Measurements from ENCODE around the gene SRA1.

DNA sequence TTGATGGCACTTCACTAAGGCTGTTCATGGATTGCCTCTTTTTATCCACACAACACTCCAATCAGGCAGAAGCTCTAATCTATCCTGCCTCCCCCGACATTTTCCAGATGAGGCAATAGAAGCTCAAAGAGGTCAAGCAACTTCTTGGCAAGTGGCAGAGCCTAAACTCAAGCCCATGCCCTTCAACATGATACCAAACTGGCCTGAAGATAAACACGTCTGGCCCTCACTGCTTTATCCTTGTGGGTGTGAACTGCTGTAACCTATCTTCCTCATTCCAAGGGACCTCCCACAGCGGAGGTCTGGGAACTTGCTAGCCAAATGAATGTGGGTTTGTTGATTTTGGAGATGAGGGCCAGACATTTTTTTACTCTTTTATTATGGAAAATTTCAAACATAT, 16.9 kb upstream of the SRA1 start:
- TF ChIP-seq GATA2 (IDR thresholded peaks at IDR 0.05; ENCODE audit: low read depth, low read length) = no peak
- no peak for TF ChIP-seq GATA3 (IDR thresholded peaks at IDR 0.05; ENCODE audit: low read depth, low read length)
